Kidney (tissue), 14 donors: Measurements from ENCODE around the gene FCN1. TPM values are rescaled to one million over a fixed set of nuclear protein-coding genes. Genes with fewer than 3 reads are reported as not detected.

Experiments used
- DNase-seq, 5 donors: peaks; one replicate each; pipeline ENCODE4 v3.0.0-alpha.2; 2013 to 2020
- FAIRE-seq: peaks from 2 replicates; lab custom pipeline; 2012; peaks lifted over from hg19 to GRCh38; lab: Jason Lieb, UNC
- H3K27ac ChIP-seq, 2 donors: one replicate each; pipeline ENCODE4 v1.7.0; 2013; ENCODE audit warnings: low read depth in 2 of 2, low read length in 2 of 2, inconsistent platforms in 1 of 2
- H3K27me3 ChIP-seq: one replicate; pipeline ENCODE4 v1.7.1; 2013; ENCODE audit warnings: low read length, inconsistent platforms; ENCODE audit not compliant: control insufficient read depth, insufficient read depth
- H3K36me3 ChIP-seq, 3 donors: one replicate each; pipeline versions ENCODE4 v1.7.0 to v1.7.1; 2013; ENCODE audit warnings: low read length in 3 of 3, control low read depth in 1 of 3, inconsistent platforms in 1 of 3; ENCODE audit not compliant: insufficient read depth in 3 of 3, control insufficient read depth in 2 of 3
- H3K4me1 ChIP-seq, 3 donors: one replicate each; pipeline versions ENCODE4 v1.7.0 to v1.7.1; 2013; ENCODE audit warnings: low read length in 3 of 3, inconsistent platforms in 1 of 3, low read depth in 1 of 3; ENCODE audit not compliant: control insufficient read depth in 2 of 3, insufficient read depth in 2 of 3
- H3K4me3 ChIP-seq, 3 donors: one replicate each; pipeline versions ENCODE4 v1.7.0 to v1.8.1; 2013; ENCODE audit warnings: low read length in 3 of 3, control low read depth in 1 of 3, inconsistent platforms in 1 of 3
- H3K9ac ChIP-seq, 3 donors: one replicate each; pipeline versions ENCODE4 v1.7.0 to v1.7.1; 2013; ENCODE audit warnings: low read length in 3 of 3, control low read depth in 1 of 3, inconsistent platforms in 1 of 3
- H3K9me3 ChIP-seq, 3 donors: one replicate each; pipeline versions ENCODE4 v1.7.0 to v1.7.1; 2013; ENCODE audit warnings: low read length in 3 of 3, control low read depth in 1 of 3, inconsistent platforms in 1 of 3; ENCODE audit not compliant: control insufficient read depth in 2 of 3, insufficient read depth in 1 of 3
- intact Hi-C: fragments of 100-400 bp; cut with DNase I; formaldehyde crosslinking; loops from one replicate; pipeline ENCODE4 v1.11.1; 2022
- polyA plus RNA-seq: library from polyadenylated mRNA; stranded (reverse); fragments of 350-450 nt; fragmentation: Illumina TruSeq; extraction: RNeasy Lipid Tissue Mini Kit (QIAGEN cat#74804); gene quantifications from one replicate; pipeline ENCODE4 v1.2.3, GENCODE V29; 2014; ENCODE audit warnings: low read depth, low replicate concordance; ENCODE audit not compliant: insufficient read depth
- total RNA-seq: library from RNA; stranded (reverse); fragmentation: NEBNext Ultra II Directional; extraction: Animal tissue kit (Norgen Biotek cat#: 25700); gene quantifications from one replicate; pipeline ENCODE4 v1.2.1, GENCODE V29; 2021
- TF ChIP-seq, protein P1 (sequence below): IDR thresholded peaks from 3 replicates; pipeline ENCODE4 v1.5.1; 2012; ENCODE audit warnings: mild to moderate bottlenecking, moderate library complexity, borderline replicate concordance; ENCODE audit not compliant: insufficient read depth; ENCODE audit errors: extremely low read depth
- donor health status: control.
- donor health status: control.
- donor health status: control.
- donor health status: control.
- donor health status: control.
- donor health status: DM: yes; HTN: yes; CAD: no.
- donor health status: Normal renal cell carcinoma (clear cell type).

FCN1 gene
- total and polyA plus RNA-seq, 2 donors from 2014 or later, result 3.2 to 13.0 TPM

DNA sequence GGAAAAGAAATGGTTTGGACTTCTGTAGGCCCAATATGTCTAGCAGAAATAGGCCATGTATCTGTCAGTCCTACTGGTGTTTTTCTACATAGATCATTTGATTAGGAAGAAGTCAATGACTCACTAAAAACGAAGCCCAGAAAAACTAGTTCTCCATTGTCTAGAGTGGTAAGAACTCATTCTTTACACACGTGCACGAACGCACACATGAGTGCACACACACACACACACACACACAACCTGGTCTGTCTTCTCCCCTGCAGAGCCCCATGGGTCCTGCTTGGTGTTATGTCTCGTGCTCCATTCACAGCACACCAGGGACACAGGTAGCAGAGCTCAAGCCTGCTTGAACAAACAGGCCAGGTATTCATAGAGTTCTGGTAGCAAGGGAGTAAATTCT lies 14.9 kb upstream of the FCN1 start:
- no peaks in the 10 kb centered on the region for H3K36me3 ChIP-seq
- no peak overlapping the region for H3K4me3 ChIP-seq
- H3K9me3 ChIP-seq, result no peaks in the 10 kb centered on the region
- DNase-seq (no peak), FAIRE-seq (no peak)
- H3K9ac ChIP-seq, result no peak overlapping the region
- no peak overlapping the region for H3K27ac ChIP-seq
- TF ChIP-seq, protein P1, sequence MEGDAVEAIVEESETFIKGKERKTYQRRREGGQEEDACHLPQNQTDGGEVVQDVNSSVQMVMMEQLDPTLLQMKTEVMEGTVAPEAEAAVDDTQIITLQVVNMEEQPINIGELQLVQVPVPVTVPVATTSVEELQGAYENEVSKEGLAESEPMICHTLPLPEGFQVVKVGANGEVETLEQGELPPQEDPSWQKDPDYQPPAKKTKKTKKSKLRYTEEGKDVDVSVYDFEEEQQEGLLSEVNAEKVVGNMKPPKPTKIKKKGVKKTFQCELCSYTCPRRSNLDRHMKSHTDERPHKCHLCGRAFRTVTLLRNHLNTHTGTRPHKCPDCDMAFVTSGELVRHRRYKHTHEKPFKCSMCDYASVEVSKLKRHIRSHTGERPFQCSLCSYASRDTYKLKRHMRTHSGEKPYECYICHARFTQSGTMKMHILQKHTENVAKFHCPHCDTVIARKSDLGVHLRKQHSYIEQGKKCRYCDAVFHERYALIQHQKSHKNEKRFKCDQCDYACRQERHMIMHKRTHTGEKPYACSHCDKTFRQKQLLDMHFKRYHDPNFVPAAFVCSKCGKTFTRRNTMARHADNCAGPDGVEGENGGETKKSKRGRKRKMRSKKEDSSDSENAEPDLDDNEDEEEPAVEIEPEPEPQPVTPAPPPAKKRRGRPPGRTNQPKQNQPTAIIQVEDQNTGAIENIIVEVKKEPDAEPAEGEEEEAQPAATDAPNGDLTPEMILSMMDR, result no peak
- H3K4me1 ChIP-seq, result no peaks in the 10 kb centered on the region
- intact Hi-C loops, result no loop called here
- no peaks in the 10 kb centered on the region for H3K27me3 ChIP-seq

GRCh38 chr9:134932171-134932570 lies 14.5 kb upstream of the FCN1 start:
- intact Hi-C loops, result no loop called here
- Histone ChIP-seq H3K36me3 (no peaks in the 10 kb centered on the region), H3K27ac (no peak overlapping the region), H3K27me3 (no peaks in the 10 kb centered on the region), H3K9ac (no peak overlapping the region), H3K9me3 (no peaks in the 10 kb centered on the region), H3K4me1 (no peaks in the 10 kb centered on the region), H3K4me3 (no peak overlapping the region)
- DNase-seq (peak in 1 of 5 donors; percentile 26), FAIRE-seq (no peak)
- TF ChIP-seq, protein P1, result no peak

- H3K9me3 ChIP-seq, result no peaks in the 10 kb centered on the region
- H3K4me1 ChIP-seq, result no peaks in the 10 kb centered on the region
- DNase-seq, result peak in 1 of 5 donors; percentile 58
- FAIRE-seq, result no peak
- H3K9ac ChIP-seq, result no peak overlapping the region
- no peak overlapping the region for H3K4me3 ChIP-seq
- no peaks in the 10 kb centered on the region for H3K36me3 ChIP-seq
- intact Hi-C loops, result no loop called here
- TF ChIP-seq, protein P1, result no peak
- H3K27me3 ChIP-seq, result no peaks in the 10 kb centered on the region
- no peak overlapping the region for H3K27ac ChIP-seq
These were observed 12.7 kb upstream of the FCN1 start for GRCh38 chr9:134930398-134930797.
